ENCODE measurements around the gene ZNF48.

ZNF48 gene

DNA sequence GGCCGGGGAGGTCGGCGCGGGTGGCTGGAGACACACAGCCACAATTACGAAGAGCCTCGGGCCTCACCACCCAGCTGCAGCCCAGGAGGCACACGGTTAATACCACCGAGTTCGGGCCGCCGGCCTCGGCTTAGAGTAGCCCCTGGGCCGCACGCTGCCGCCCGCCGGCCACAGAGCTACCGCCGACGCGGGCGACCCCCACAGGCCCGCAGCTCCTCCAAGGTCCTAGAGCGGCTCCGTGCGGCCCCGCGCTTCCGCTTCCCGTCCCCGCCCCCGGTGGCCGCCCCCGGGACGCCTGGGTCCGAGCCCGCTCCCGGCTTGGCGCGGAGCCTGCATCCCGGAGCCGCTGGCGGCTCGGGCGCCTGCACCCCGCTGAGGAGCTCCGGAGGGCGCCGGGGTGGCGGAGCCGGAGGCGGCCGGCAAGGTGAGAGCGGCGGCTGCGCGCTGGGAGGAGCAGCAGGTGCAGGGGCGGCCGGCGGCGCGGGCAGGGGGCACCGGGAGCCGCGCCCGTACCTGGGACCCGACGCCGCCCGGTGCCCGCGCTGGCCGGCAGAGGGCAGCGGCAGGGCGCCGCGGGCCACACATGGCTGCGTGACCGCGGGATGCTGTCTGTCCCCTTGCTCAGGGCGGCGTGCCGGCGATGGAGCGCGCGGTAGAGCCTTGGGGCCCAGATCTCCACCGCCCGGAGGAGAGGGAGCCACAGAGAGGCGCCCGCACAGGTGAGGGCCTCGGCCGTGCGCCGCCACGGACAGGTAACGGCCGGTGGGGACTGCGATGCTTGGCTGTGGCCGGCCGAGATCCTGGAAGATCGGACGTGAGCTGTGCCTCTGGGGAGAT lies at the start of gene ZNF48:
Gene ZNF48, plus strand, starts transcription at position 266 of the 837 bp plus-strand sequence. Its CDS starts 375 bp downstream, at position 641.
- peak; percentile 40 for DNase-seq

DNA sequence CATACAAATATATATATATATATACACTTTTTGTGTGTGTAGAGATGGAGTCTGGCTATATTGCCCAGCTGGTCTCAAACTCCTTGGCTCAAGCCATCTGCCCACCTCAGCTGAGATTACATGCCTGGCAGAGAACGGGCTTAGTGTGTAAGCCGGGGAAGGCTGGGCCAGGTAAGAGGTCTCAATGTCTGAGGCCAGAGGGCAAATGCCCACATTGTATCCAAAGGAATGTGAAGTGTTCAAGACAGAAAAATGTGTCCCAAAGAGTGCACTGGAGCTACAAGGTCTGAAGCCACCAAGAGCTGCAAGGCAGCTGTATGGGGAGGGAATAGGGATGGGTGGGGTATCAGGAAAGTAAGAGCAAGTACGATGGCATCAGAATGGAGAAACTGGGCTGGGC lies 48.9 kb upstream of the ZNF48 start:
- no peak for DNase-seq

DNA sequence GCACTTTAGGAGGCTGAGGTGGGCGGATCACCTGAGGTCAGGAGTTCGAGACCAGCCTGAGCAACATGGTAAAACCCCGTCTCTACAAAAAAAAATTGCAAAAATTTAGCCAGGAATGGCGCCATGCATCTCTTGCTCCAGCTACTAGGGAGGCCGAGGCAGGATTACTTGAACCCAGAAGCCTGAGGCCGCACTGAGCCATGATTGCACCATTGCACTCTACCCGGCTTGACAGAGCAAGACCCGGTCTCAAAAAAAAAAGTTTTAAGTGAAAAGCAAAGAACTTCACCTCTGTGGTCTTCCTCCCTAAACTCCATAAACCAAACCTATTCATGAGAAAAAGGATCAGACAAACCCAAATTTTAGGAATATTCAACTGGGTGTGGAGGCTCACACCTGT lies 47.1 kb upstream of the ZNF48 start:
- no peak for DNase-seq

DNA sequence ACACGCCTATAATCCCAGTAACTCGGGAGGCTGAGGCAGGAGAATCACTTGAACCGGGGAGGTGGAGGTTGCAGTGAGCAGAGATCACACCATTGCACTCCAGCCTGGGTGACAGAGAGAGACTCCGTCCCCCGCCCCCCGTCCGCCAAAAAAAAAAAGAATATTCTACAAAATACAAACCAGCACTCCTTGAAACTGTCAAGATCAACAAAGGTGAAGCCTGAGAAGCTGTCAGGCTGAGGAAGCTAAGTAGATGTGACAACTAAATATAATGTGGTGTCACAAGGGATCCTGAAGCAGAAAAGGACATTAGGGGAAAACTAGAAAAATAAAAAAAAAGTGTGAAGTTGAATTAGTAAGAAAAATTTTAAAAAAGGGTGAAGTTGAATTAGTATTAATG lies 46.3 kb upstream of the ZNF48 start:
- no peak for DNase-seq

DNA sequence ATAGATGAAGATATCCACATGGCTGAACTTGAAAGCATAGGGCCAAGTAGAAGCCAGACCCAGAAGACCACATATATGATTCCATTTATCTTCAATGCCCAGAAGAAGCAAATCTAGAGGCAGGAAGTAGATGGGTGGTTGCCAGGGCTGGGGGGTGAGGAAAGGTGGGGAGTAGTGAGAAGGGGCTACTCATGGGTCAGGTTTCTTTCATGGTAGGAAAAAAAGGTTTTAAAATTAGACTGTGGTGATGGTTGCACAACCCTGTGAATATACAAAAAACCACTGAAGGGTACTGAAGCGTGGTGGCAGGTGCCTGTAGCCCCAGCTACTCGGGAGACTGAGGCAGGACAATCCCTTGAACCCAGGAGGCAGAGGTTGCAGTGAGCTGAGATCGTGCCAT lies 45.5 kb upstream of the ZNF48 start:
- DNase-seq: no peak

DNA sequence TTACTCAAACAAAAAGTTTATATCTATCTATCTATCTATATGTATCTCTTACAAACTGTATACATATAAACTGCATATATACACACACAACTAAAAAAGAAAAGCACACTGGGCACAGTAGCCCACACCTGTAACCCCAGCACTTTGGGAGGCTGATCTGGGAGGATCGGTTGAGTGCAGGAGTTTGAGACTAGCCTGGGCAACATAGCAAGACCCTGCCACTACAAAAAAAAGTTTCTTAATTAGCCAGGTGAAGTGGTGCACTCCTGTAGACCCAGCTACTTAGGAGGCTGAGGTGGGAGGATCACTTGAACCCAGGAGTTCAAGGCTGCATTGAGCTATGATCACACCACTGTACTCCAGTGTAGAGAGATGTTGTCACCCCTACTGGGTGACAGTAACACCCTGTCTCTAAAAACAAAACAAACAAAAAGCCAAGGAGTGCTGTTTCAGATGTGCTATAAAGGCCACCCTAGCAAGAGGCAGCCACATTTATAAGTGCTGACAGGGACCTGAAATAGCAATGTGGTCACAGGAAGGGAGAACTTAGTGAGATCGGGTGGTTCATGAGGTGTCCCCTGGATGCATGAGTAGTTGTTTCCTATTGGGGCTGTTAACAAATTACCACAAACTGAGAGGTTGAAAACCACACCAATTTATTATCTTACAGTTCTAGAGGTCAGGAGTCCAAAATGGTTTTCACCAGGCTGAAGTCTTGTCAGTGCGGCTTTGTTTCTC lies 44.9 kb upstream of the ZNF48 start:
- no peak for DNase-seq

DNA sequence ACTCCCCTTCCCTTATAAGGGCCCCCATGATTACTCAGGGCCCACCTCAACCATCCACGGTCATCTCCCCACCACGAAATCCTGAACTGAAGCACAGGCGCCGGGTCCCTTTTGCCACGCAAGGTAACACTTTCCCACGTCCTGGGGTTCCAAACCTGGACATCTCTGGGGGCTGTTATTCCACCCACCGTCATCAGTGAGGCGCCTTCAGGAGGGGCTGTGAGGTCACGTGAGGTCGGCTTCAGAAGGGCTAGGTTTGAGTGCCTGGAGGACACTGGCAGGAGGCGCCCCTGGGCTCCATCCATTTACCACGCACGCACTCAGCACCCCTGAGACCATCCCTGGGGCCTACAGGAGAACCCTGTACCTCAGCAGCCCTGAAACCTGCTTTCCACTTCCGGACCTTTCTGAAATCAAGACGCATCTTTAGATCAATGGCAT lies 44.2 kb upstream of the ZNF48 start:
- no peak for DNase-seq

DNA sequence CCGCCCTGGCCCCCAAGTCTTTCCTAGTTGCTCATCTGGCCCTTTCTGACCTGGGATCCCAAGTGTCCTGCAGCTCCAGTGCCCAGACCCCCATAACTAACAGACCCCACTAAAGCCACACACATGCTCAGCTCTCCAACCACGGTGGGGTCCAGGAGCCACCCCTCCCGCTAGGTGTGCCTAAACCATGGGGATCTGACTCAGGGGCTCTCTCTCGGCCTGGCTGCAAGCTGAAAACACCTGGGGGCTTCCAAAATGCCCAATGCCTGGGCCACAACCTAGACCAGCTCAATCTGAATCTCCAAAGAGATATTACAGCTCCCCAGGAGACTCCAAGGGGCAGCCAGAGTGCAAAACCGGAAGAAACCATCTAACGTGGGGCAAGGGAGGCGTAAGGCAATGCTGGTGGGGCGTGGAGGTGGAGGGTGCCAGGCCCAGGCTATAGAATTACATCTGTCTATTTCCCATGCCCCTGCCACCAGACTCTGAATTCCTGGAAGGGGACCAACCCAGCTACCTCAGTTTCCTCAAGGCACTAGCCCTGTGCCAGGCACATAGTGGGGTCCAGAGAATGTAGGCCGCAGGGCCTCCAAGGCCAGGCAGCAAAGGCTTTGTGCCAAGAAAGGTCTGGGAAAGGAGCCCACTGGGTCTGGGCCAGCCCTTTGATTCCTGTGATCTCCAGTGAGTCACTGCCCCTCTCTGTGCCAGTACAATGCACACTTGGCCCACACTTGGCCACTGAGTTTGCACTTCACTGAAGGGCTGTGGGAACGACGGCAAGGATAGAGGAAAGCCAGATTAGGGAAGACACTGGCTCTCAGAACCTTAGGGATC lies 43.4 kb upstream of the ZNF48 start:
- peak; percentile 5 for DNase-seq

DNA sequence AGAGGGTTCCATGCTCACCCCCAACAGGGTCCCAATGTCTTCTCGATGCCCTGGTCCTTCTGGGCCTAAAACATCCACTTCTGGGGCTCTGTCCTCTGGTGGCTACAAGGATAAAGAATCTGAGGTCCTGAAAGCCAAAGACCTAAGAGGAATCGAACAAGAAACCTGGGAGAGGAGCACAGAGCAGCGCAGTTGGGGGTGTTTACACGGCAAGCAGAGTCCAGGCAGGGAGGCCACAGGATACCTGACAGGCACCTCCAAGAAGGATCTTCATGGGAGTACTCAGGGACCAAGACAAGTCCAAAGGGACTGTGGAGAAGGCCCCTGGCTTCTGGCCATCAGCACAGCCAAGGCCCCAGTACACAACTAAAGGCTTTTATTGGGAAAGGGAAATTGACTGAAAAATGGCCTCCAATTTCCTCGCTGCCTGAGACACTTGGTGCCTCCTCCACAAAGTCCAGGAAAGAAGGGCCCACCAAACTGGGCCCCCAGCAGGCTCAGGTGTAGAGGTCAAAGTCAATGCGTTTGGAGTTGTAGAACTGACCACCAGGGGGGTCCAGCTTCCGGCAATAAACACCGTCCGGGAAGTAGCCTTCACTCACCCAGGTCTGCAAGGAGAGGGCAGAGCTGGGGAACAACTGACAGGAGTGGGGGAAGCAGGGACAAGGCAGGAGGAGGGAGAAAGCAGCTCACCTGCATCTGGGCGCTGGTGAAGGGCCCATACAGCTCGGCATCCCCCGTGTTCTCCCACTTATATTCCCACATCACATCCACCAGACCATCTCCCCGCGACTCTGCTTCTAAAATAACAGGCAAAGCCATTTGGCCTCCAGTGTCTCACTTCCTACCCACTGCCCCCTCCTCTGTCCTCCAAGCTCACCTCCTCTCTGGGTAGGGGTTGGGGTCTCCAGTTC lies 42.5 kb upstream of the ZNF48 start:
- no peak for DNase-seq

DNA sequence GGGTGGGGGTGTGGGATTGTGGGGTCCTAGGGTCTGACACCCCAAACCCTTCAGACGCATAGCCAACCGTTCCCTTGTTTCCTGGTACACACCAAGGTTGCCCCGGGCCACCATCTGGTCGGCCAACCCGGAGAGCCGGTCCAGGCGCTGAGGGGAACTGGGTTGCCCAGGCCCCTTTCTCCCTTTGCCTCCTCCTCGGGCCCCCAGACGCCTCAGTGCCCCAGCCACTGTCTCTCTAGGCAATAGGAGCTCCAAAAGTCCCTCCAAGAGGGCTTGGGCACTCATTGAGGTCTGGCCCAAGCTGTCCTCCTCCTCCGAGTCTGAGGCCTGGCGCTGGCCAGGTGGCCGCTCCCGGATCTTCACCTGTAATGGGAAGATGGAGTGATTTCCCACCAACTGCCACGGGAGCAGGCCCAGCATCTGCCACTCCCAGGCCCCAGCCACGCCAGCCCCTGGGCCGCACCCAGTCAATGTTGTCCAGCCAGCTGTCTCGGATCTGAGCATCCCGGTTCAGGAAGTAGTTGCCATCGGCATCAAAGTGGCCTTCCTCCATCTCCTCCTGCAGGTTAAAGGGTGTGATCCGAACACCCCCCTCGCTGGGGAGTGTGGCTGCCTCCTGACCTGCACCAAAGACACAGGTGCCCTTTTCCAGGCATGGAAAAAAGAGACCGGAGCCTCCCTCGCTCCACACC lies 41.6 kb upstream of the ZNF48 start:
- no peak for DNase-seq

DNA sequence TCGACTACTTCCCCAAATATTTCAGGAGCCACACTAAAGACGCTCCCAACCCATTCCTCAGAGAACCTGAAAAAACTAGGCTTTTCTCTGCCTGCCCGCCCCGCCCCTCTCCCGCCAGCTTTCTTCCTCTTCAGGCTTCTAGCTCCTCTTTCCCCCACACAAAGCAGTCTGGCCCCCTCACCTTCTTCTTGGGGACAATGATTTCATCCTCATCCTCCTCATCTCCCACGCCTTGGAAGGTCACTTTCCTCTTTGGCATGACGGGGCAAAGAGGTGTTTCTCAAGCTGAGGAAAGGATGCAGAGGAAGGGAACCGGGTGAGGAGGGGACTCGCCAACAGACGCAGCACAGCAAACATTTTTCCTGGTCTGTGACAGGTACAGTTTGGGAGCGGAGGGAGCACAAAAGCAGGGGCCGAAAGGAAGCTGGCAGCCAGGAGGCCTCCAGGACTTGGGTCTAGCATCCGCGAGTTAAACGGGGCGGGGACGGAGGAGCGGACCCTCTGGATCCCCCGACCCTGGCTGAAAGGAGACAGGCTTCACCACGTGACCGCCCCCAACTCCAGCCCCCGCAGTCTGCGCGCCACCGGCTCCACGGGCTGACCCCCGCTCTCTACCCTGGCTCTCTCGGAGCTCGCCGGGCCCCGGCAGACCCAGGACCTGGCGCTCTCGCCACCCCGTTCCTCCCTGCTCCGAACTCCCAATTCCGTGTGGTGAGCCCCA lies 40.6 kb upstream of the ZNF48 start:
- no peak for DNase-seq

DNA sequence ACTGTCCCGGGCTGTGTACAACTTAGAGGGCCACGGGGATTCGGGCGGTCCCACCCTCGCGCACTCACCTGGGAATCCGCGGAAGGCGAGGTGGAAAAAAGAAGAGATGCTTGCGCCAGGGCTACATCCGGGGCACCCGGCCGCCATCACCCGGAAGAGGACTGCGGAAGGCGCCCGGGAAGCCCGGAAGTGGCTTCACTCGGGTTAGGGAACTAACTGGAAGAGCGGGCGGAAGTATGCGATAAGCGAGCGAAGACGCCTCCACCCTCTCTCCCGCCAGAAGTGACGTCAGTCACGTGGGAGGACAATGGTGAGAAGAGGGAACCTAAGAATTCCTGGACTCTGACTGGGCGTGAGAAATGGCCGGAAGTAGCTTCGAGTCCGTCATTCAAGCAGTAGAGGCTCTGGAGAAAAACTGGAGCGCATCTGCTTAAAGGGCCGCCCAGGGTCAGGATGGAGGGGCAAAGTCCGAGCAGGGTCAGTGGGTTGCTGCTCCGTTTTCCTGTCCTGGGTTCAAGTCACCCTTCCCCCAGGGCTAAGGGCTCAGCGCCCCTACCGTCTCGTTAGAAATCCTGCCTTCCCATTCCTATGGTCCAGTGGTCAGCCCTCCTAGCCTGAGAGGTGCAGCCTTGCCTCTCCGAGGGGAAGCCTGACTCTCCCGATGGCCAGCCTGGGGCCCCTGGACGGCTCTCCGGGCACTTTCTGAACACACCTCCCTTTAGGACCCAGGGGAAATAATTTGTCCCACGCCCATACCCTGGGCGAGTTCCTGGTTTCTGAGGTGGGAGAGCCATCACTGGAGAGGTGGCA lies 39.9 kb upstream of the ZNF48 start, which contains the start of gene CD2BP2:
Gene CD2BP2, minus strand, starts transcription at position 165 of the 810 bp plus-strand sequence. CDS start 627 bp downstream, outside the sequence.
- DNase-seq: peak; percentile 92

DNA sequence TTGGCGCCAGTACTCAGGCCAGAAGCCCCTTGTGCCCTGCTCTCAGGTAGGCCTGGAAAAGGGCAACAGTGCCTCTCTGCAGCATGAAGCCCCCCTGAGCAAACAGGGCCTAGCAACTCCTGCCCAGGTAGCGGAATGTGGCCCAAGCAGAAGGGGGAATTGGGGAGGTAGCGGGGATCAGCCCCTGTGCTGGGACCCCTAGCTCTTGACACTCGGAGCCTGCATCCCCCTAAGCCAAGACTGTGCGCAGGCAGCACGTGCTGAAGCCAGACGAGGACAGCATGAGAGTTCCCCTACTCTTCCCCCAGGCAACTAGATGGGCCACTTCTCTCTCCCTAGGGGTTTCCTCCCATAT lies 39.3 kb upstream of the ZNF48 start:
- peak; percentile 17 for DNase-seq

DNA sequence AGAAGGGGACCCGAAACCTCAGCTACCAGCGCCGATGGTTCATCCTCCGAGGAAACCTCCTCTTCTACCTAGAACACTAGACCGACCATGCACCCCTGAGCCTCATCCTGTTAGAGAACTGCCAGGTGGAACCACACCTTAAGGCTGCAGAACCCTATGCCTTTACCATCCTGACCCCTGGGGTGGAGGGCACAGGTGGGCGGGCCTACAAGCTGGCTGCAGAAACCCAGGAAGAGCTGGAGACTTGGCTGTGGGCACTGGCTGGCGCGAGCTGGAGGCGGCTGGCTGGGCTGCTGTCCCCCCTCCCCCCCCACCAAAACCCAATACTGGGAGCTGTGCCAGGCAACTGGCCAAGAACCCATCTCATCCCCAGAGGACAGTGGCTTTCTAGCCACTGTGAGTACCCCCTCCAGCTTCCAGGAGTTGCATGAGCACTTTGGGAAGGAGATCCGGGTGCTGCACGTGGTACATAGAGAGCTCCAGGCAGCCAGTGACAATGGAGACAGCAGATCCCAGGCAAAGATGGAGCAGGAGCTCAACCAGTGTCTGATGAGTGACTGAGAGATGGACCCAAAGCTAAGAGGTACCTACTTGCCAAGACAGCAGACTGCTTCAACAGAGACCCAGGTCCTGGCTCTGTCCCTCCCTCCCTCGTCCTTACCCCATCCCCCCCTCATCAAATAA lies 38.7 kb upstream of the ZNF48 start:
- peak; percentile 52 for DNase-seq

DNA sequence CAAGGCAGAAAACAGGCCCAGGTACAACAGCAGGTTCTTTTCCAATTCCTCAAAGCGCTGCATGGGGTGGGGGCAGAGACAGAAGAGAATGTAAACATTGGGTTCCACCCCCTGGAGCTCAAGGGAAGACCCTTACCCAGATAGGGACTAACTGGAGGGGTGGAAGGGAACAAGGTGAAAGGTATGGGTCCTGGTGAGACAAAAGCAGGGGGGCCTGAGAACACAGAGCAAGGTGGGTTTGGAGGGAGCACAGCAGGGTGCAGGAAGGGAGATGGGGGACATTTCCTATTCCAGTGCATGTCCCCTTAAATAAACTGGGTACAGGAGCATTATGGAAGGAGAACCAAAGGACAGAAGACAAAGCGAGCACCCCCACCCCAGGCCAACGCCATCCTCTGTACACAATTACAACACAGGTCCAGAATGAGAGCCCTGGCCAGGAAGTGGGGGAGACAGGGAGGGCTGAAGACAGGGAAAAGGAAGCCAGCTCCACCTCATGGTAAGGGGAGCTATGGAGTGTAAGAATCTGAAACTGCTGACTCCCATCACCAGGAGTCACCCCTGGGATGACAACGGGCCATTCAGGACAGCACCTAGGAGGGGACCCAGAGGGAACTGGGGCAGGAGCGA lies 38.0 kb upstream of the ZNF48 start:
- DNase-seq: no peak

DNA sequence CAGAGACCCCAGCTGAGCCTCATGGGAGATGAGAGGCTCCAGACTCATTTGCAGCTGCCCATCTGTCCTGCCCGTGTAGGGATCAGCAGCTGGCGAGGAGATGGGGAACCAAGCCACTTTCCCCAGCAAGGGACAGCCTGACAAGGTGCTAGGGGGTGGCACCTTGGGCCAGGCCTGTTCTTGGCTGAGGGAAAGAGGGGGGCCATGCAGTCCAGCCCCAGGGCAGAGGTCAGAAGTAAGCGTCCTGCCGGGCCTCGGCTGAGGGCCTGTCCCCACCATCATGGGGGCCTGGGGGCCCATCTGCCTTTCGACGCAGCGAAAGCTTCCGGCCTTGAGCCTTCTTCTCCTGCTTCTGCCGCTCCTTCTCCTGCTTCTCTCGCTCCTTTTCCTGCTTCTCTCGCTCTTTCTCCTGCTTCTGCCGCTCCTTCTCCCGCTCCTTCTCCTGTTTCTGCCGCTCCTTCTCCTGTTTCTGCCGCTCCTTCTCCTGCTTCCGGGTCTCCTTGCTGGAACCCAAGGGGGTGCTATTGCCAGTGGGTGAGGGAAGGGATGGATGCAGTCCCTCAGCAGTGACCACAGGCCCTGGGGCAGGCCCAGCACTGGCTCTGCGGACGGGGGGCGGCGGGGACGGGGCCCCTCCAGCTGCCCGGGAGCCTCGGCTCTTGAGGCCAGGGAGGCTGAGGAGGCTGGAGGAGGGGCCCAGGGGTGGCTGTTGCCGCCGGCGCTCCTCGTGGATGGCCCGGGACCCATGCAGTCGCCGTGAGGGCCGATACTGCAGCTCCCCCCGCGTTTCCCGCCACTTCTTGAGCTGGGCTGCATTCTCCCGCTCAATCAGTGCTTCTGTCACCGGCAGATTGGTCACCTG lies 37.3 kb upstream of the ZNF48 start:
- DNase-seq: no peak

DNA sequence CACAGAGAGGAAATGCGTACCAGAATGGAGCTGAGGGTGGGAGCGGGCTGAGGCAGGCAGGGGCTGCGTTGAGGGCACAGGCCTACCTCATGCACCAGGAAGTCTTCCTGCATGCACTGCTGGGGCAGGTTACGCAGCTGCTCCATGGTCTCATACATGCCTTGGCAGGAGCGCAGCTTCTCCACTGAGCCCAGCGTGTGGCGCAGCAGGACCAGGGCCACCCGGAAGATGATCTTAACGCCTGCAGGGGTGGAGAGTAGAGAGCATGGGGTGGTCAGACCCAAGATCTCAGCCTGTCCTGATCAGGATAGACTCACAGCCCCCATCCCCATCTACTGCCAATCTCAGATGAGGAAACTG lies 36.7 kb upstream of the ZNF48 start:
- DNase-seq: no peak
